K562 (cell line): Measurements from ENCODE around the gene C16orf74. TPM values are rescaled to one million over a fixed set of nuclear protein-coding genes. Genes with fewer than 3 reads are reported as not detected.

Experiments used
- CLOCK ChIP-seq: fragments of 250-450 bp; sonication (Bioruptor Pico); IDR thresholded peaks from 2 replicates; pipeline ENCODE4 v1.4.0; 2020; ENCODE audit warnings: mild to moderate bottlenecking, moderate library complexity, borderline replicate concordance
- FOXO4 ChIP-seq: fragments of 450-650 bp; formaldehyde crosslinking; IDR thresholded peaks from 2 replicates; pipeline ENCODE4 v1.4.0; 2020; ENCODE audit warnings: mild to moderate bottlenecking, moderate library complexity
- RAD51 ChIP-seq: fragments of 450-650 bp; IDR thresholded peaks from 2 replicates; pipeline ENCODE4 v1.7.1; 2016; ENCODE audit warnings: low read depth, mild to moderate bottlenecking, borderline replicate concordance
- TAL1 ChIP-seq: fragments of 450-650 bp; IDR thresholded peaks from 2 replicates; pipeline ENCODE4 v1.6.1; 2016; ENCODE audit warnings: mild to moderate bottlenecking
- ZBTB12 ChIP-seq: fragments of 250-450 bp; sonication (Bioruptor Pico); IDR thresholded peaks from 2 replicates; pipeline ENCODE4 v1.4.0; 2020
- ZNF165 ChIP-seq: fragments of 250-450 bp; sonication (Bioruptor Pico); IDR thresholded peaks from 2 replicates; pipeline ENCODE4 v1.4.0; 2020; ENCODE audit warnings: borderline replicate concordance
- ZNF395 ChIP-seq: fragments of 200-800 bp; sonication (Bioruptor generic); IDR thresholded peaks from 2 replicates; pipeline ENCODE4 v1.6.1; 2017; ENCODE audit warnings: missing genetic modification characterization, missing compliant biosample characterization
- ZNF407 ChIP-seq: fragments of 450-650 bp; IDR thresholded peaks from 2 replicates; pipeline ENCODE4 v1.6.1; 2016; ENCODE audit warnings: low read depth
- ZNF696 ChIP-seq: fragments of 250-450 bp; sonication (Bioruptor Pico); conservative IDR thresholded peaks from 2 replicates; pipeline ENCODE4 v1.4.0; 2020; ENCODE audit warnings: mild to moderate bottlenecking, moderate library complexity
- ZNF780A ChIP-seq: fragments of 250-450 bp; sonication (Bioruptor Pico); IDR thresholded peaks from 2 replicates; pipeline ENCODE4 v1.5.0; 2021; ENCODE audit warnings: mild to moderate bottlenecking
- polyA plus RNA-seq, 8 experiments: library from polyadenylated mRNA; depleted of rRNA in 4 of 8; stranded (reverse) in 5 of 8; unstranded in 3 of 8; fragments of >200 nt; fragmentation: Nextera tagmentation in 2 of 8; fragmentation: Illumina TruSeq in 1 of 8; extraction: Ambion mirVana in 2 of 8; extraction: Trizol in 1 of 8; gene quantifications; 2 replicates each; pipeline versions ENCODE4 v1.2.1 to v1.2.3, GENCODE V29; 2011 to 2014; ENCODE audit warnings: inconsistent platforms in 1 of 8, missing spikeins in 1 of 8
- total RNA-seq, 7 experiments: library from RNA; depleted of rRNA in 6 of 7; stranded (reverse); fragments of >200 nt in 6 of 7; fragmentation: Illumina TruSeq in 2 of 7; extraction: Trizol in 2 of 7; gene quantifications; 2 replicates each; pipeline versions ENCODE4 v1.2.1 to v1.2.3, GENCODE V29; 2011 to 2021; ENCODE audit warnings: low replicate concordance in 1 of 7

C16orf74 gene
- total and polyA plus RNA-seq, 9 of the 15 experiments (the other 6 are each of a cell fraction or from before 2014, with no cell fraction given): not detected

GRCh38 chr16:85734311-85735017 is 16.4 kb downstream of the C16orf74 start (continued):
- TF ChIP-seq TAL1 (no peak), RAD51 (peak; percentile 18; the same call in 1 of the 2 replicates), ZBTB12 (no peak), ZNF780A (CRISPR knock-in tag) (no peak), ZNF395 (CRISPR knock-in tag) (no peak), FOXO4 (CRISPR knock-in tag) (no peak), ZNF696 (CRISPR knock-in tag) (no peak), ZNF165 (CRISPR knock-in tag) (no peak), CLOCK (CRISPR knock-in tag) (no peak), ZNF407 (no peak)
